Cortex of kidney (tissue), 1 donor: ENCODE data around the gene PLEKHA3.
A peak's percentile ranks its signal among the peaks of the same experiment; 100 is the strongest.
"Not testable (repeated sequence)": the region's sequence is repeated elsewhere in the genome, so short reads cannot be mapped to it uniquely, and the experiment has no call there.

Source experiments
- DNase-seq: peaks from one replicate; lab custom pipeline; 2025; lab: John Stamatoyannopoulos, UW

The PLEKHA3 gene

GRCh38 chr2:178480227-178481181, at the start of gene PLEKHA3:
Gene PLEKHA3 (plus strand): TSS chr2:178480457. CDS start chr2:178480870, 413 bp downstream.
- DNase-seq: peak; percentile 54

GRCh38 chr2:178436662-178437061, 43.6 kb upstream of the PLEKHA3 start:
- no peak for DNase-seq

- DNase-seq: no peak
Measured at GRCh38 chr2:178441426-178441825, 38.8 kb upstream of the PLEKHA3 start.

GRCh38 chr2:178448968-178449661, 31.1 kb upstream of the PLEKHA3 start:
- no peak for DNase-seq

- DNase-seq: no peak
Measured at GRCh38 chr2:178449700-178450523, 30.3 kb upstream of the PLEKHA3 start.

- no peak for DNase-seq
Measured at GRCh38 chr2:178450524-178450773, 29.8 kb upstream of the PLEKHA3 start.

- peak; percentile 83 for DNase-seq
Measured at GRCh38 chr2:178450774-178451525, 29.3 kb upstream of the PLEKHA3 start, which contains the start of the genes PJVK and PRKRA. Gene PJVK (plus strand): TSS chr2:178451378. CDS start chr2:178453410, 2,032 bp downstream. Gene PRKRA (minus strand): TSS chr2:178451175. CDS start chr2:178451030, 145 bp downstream.

GRCh38 chr2:178452334-178452733, 27.9 kb upstream of the PLEKHA3 start:
- DNase-seq: no peak

GRCh38 chr2:178452870-178453269, 27.4 kb upstream of the PLEKHA3 start:
- no peak for DNase-seq

GRCh38 chr2:178455947-178456346, 24.3 kb upstream of the PLEKHA3 start:
- no peak for DNase-seq

- DNase-seq: no peak
Measured at GRCh38 chr2:178457390-178457886, 22.8 kb upstream of the PLEKHA3 start.

GRCh38 chr2:178469219-178469849, 10.9 kb upstream of the PLEKHA3 start:
- no peak for DNase-seq

- DNase-seq: not testable (repeated sequence)
Measured at GRCh38 chr2:178471313-178471712, 8.9 kb upstream of the PLEKHA3 start.

- DNase-seq: no peak
Measured at GRCh38 chr2:178473373-178473772, 6.9 kb upstream of the PLEKHA3 start.

GRCh38 chr2:178473931-178474330, 6.3 kb upstream of the PLEKHA3 start:
- no peak for DNase-seq

- no peak for DNase-seq
Measured at GRCh38 chr2:178474560-178474959, 5.7 kb upstream of the PLEKHA3 start.

- DNase-seq: no peak
Measured at GRCh38 chr2:178476477-178476876, 3.8 kb upstream of the PLEKHA3 start.

GRCh38 chr2:178477443-178478129, 2.7 kb upstream of the PLEKHA3 start:
- no peak for DNase-seq

- no peak for DNase-seq
Measured at GRCh38 chr2:178478130-178478438, 2.2 kb upstream of the PLEKHA3 start.
